Activated CD4-positive, alpha-beta T cell treated with anti-CD3 and anti-CD28 coated beads for 24 hours (primary cell): ENCODE results near the gene MEIS1.

Experiments used
- DNase-seq, 2 donors: peaks; one replicate each; pipeline ENCODE4 v3.0.0-alpha.2; 2020; ENCODE audit warnings: low read depth in 2 of 2

MEIS1 gene

GRCh38 chr2:66566726-66567399 is 131.9 kb downstream of the MEIS1 start:
- DNase-seq = no peak

- no peak for DNase-seq
These were observed 132.8 kb downstream of the MEIS1 start for GRCh38 chr2:66567729-66568128.

GRCh38 chr2:66568650-66569300 is 133.8 kb downstream of the MEIS1 start:
- DNase-seq = no peak

- DNase-seq = no peak
These were observed 134.5 kb downstream of the MEIS1 start for GRCh38 chr2:66569321-66569851.

DNA sequence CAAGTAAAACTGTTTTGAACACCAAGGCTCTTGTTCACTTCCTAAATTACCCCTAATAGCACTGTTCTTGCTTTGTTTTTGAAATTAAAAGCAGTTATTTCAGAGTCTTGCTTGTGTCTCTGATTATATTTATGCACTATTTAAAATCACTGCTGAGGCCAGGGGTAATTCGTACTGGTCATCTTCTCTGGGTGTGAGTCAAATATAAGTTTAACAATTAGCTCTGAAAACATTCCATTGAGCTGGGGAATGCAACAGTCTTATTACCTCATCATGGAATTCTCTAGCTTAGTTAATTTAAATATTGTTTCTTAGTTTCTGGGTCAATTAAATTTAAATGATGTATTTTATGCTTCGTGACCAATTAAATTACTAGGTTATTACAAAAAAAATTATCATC is 135.0 kb downstream of the MEIS1 start:
- no peak for DNase-seq

GRCh38 chr2:66570471-66570870 is 135.5 kb downstream of the MEIS1 start:
- DNase-seq = no peak

DNA sequence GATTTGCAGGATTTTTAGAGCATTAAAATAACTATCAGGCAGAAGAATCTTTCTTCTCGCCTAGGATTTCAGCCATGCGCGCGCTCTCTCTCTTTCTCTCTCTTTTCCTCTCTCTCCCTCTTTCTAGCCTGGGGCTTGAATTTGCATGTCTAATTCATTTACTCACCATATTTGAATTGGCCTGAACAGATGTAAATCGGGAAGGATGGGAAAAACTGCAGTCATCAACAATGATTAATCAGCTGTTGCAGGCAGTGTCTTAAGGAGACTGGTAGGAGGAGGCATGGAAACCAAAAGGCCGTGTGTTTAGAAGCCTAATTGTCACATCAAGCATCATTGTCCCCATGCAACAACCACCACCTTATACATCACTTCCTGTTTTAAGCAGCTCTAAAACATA is 137.0 kb downstream of the MEIS1 start:
- no peak for DNase-seq

DNA sequence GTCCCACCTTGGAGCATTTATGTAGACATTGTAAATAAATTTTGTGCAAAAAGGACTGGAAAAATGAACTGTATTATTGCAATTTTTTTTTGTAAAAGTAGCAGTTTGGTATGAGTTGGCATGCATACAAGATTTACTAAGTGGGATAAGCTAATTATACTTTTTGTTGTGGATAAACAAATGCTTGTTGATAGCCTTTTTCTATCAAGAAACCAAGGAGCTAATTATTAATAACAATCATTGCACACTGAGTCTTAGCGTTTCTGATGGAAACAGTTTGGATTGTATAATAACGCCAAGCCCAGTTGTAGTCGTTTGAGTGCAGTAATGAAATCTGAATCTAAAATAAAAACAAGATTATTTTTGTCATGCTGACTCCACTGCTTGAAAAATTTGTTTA is 137.5 kb downstream of the MEIS1 start:
- DNase-seq = no peak

DNA sequence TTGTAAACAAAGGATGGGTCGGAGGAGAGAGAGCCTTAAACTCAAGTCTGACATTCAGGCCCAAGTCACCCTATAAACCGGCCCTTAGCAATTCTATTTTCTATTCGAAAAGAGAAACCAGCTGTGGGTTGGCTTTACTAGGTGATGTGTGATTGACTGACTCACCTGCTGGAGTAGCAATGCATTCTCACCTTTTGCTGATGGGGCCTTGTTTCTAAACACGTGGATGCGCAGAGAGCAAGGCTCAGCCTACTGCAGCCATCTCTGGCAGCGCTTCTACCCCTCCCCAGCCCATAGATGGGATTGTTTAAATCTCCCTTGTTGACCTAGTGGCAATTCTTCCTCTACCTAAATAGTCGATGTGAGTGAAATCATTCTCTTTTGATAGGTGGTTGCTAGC is 138.5 kb downstream of the MEIS1 start:
- DNase-seq = no peak

DNA sequence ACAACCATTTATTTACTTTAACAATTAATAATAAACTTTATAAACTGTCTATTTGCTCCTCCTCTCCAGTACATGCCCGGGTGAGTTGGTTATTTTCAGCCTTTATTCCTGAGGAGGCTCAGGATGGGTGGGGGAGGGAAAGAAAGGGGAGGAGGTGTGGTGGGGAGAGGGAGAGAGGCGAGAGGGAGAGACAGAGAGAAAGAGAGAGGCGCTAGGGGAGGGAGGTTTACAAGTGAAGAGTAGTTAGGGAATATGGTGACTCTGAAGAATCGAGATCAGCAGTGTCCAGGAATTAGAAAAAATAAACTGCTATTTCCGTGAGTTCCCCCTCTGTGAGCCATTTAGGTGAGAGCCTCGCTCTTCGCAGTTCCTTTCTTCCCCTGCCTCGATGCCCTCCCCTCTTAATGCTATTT is 138.9 kb downstream of the MEIS1 start:
- DNase-seq = no peak

DNA sequence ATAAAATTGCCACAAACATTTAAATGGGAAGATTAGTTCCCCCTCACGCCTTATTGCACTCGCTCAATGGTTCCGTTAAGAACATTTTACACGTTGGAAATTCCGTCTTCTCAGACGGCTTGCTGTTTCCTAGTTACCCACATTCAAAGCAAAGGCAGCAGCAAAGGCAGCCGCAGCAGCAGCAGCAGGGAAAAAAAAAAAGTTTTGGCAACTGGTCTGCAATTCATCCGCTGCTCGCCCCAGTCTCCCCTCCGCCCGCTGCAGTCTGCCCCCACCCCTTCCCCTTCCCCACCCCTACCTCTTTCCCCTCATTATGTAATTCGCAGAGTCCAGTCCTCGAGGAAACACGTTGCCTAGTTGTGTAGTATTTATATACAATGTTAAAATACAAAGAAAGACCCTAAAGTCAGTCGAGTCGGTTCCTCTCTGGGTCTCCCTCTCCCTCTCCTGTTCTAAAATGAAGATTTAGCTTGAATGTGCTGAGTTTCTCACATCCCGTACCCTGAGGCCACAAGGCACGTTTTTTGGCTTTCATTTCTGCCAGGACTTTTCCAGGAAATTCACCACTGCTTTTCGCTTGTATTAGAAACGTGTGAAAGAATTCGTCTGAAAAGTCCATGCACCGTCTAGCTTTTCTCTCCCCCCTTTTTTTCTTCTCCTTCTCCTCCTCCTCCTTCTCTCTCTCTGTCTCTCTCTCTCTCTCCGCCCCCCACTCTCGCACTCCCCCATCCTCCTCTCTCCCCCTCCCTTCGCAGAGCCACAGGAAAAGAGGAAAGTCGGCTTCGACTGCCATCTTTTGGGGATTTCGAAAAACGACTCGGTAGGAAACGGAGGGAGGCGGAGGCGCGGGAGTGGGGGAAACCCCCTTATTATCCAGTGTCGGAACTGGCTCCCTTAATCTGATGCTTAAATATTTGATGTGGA is 140.0 kb downstream of the MEIS1 start:
- no peak for DNase-seq

GRCh38 chr2:66575625-66576310 is 140.8 kb downstream of the MEIS1 start:
- no peak for DNase-seq

GRCh38 chr2:66576311-66576560 is 141.3 kb downstream of the MEIS1 start:
- DNase-seq = no peak

DNA sequence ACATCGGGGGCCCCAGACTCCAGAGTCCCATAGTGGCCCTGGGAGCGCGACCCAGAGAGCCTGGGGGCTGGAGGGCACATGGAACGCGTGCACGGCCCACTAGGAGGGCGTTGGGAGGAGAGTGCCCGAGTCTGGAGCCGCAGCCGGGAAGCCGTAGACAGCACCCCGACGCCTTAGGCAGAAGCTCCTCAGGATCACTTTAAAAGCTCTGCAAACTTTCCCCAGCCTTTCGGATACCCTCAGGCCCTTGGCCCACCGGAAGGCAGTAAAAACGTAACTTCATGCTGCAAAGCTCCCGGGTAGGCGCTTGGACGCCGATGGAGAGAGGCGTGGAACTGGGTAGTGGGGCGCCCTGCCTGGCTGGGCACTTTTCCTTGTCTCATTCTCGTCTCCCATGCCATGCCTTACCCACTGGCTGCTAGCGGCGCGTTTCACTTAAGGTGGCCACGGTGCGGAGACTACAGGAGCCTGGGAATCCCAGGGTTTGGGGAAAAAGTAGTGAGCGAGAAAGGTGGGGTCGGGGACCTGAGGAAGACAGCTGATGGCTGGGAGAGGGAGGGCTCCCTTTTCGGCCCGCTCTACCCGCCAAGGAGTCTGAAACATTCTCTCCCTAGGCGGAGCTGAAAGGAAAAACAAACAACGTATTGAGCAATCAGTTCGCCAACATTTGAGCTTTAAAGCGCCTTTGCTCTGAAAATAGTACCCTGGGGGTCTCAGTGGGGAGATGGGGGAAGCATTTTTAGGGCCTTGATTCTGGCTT is 141.8 kb downstream of the MEIS1 start:
- DNase-seq = no peak

DNA sequence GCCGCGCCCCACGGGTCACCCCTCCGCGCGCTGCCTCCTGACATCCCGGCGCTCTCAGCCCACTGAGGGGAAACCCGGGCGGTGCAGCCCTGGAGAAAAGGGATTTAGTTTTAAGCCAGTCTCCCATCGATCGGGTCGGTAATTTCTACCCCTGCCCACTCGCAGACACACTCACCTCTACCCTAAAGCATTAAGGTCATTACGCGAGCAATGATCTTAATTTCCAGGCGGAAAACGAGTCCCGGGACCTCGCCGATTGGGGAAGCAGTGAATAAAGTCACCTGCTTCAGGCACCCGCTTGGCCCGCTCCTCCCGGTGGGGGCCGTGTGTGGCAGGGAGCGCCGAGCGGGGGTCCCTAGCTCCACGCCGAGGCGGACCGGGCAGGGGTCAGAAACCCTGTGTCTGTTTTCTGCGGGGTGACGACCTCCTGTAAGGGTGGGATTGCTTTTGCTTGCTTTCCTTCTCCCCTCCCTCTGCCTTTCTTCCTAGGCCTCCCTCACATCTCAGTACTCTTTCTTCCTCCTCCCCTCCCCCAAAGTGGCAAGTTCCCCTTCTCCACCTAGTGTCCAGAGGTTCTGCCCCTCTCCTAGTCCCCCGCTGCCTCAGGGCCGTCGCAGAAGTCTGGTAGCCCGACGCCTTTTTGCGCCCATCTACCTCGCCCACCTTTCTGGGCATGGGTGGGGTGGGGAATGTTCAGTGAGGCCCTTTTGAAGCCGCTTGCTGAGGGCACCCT is 142.6 kb downstream of the MEIS1 start:
- DNase-seq = no peak

GRCh38 chr2:66578054-66578686 is 143.2 kb downstream of the MEIS1 start:
- no peak for DNase-seq

DNA sequence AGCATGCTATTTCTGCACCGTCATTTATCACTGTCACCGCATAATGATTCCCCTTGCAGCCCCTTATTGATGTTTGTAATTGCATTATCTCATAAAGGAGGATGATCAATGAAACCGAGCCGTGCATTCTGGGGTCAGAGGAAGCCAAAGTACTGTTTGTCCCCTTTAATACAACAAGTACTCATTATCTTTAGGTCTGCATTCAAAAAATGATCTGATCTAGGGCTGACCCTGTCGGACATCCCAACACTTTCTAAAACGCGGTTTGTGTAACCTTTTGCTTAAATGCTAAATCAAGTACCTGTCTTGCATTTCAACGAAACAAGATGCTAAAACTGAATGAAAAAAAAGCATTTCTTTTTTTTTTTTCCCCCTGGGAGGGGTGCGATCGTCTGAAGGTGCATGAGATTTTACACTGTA is 143.8 kb downstream of the MEIS1 start:
- no peak for DNase-seq

DNA sequence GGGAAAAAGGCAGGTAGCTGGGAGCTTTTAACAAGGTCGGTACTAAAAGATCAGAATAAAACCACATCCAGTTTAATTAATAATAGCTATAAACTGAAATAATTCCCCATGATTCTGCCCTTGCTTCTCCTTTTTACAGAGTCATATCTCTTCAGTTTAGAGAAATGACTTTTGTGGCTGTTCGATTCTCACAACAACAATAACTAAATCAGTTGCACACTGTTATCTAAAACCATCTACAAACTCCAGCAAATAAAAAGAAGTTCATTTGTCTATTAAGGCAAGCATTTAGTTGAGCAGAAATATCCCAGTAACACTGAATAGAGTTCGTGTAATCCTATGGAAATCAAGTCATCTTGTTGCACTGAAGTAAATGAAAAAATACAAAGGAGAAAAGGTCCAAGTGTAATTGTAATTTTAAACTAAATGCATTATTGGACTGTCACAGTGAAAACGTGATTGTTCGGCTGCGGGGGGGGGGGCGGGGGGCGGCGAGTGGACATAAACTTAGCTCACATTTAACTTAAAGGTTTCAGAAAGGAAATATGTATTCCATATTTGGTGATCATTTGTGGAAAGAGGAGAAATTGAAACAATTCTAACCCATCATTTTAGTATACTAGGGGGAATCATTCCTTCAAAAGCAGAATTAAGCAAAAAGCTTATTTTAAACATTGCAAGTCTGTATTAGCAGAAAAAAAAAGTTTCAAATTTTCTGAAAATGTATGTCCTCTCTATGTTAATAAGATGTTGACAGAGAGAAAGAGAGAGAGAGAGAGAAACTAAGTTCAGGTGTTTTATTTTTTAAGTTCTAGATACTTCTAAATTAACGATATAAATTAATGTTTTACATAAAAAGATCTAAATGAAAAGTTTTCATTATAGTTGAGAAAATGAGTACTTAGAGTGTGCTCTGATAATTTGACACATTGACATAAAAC is 144.5 kb downstream of the MEIS1 start:
- no peak for DNase-seq
